Fibroblast of lung (primary cell): ENCODE results near the gene KCNK4. TPM values are rescaled to one million over a fixed set of nuclear protein-coding genes. Genes with fewer than 3 reads are reported as not detected.

Experiments used
- DNase-seq, 2 donors: peaks; one replicate each; pipeline versions ENCODE4 v3.0.0 to v3.0.0-alpha.2; 2010; ENCODE audit warnings: low read depth in 2 of 2
- H2AFZ ChIP-seq: 2 replicates; pipeline ENCODE4 v1.5.1; 2012; ENCODE audit warnings: low read length, control low read depth, inconsistent platforms
- H3K27ac ChIP-seq: 2 replicates; pipeline ENCODE4 v1.5.1; 2011; ENCODE audit warnings: low read length, control low read depth; ENCODE audit not compliant: insufficient read depth
- H3K27me3 ChIP-seq: 2 replicates; pipeline ENCODE4 v1.5.1; 2011; ENCODE audit warnings: mild to moderate bottlenecking, low read length; ENCODE audit not compliant: control insufficient read depth, insufficient read depth
- H3K36me3 ChIP-seq: 2 replicates; pipeline ENCODE4 v1.5.1; 2011; ENCODE audit warnings: low read length; ENCODE audit not compliant: control insufficient read depth, insufficient read depth
- H3K4me1 ChIP-seq: 2 replicates; pipeline ENCODE4 v1.5.1; 2011; ENCODE audit warnings: low read length; ENCODE audit not compliant: control insufficient read depth, insufficient read depth; ENCODE audit errors: extremely low read depth
- H3K4me2 ChIP-seq: 2 replicates; pipeline ENCODE4 v1.5.1; 2011; ENCODE audit warnings: low read length, control low read depth; ENCODE audit not compliant: insufficient read depth; ENCODE audit errors: extremely low read depth
- H3K4me3 ChIP-seq, 4 experiments: fragments of 200-600 bp in 1 of 4; sonication (generic) in 1 of 4; replicated peaks in 1 of 4; 2 replicates each; pipeline ENCODE4 v1.5.1; 2011 to 2016; ENCODE audit warnings: low read length in 4 of 4, low read depth in 3 of 4, mild to moderate bottlenecking in 3 of 4, control low read depth in 2 of 4, inconsistent platforms in 1 of 4, mixed read lengths in 1 of 4; ENCODE audit not compliant: insufficient read depth in 1 of 4; ENCODE audit errors: control extremely low read depth in 1 of 4
- H3K79me2 ChIP-seq: 2 replicates; pipeline ENCODE4 v1.5.1; 2012; ENCODE audit warnings: mild to moderate bottlenecking, low read length, inconsistent platforms; ENCODE audit not compliant: control insufficient read depth, insufficient read depth
- H3K9ac ChIP-seq: 2 replicates; pipeline ENCODE4 v1.5.1; 2011; ENCODE audit warnings: mild to moderate bottlenecking, low read length, control low read depth; ENCODE audit not compliant: insufficient read depth
- H3K9me3 ChIP-seq: 2 replicates; pipeline ENCODE4 v1.5.1; 2012; ENCODE audit warnings: low read depth, low read length; ENCODE audit not compliant: control insufficient read depth, insufficient read depth
- H4K20me1 ChIP-seq: 2 replicates; pipeline ENCODE4 v1.5.1; 2011; ENCODE audit warnings: low read length; ENCODE audit not compliant: control insufficient read depth, insufficient read depth; ENCODE audit errors: extremely low read depth
- CTCF ChIP-seq, 2 donors: IDR thresholded peaks in 1 of 2; conservative IDR thresholded peaks in 1 of 2; 1 replicate in 1 of 2; 2 replicates in 1 of 2; pipeline ENCODE4 v1.5.1; 2011 to 2012; ENCODE audit warnings: low read length in 2 of 2, control low read depth in 1 of 2, inconsistent platforms in 1 of 2, low read depth in 1 of 2, mild to moderate bottlenecking in 1 of 2
- EZH2 ChIP-seq: IDR thresholded peaks from 2 replicates; pipeline ENCODE4 v1.5.1; 2012; ENCODE audit warnings: low read length, control low read depth, mild to moderate bottlenecking; ENCODE audit errors: missing control alignments
- polyA plus RNA-seq, 2 donors: library from polyadenylated mRNA; depleted of rRNA in 1 of 2; stranded (reverse) in 1 of 2; unstranded in 1 of 2; fragments of >200 nt; gene quantifications; 2 replicates each; pipeline ENCODE4 v1.2.1, GENCODE V29; 2011 to 2012; ENCODE audit warnings: missing spikeins in 1 of 2
- total RNA-seq: library from RNA; depleted of rRNA; stranded (reverse); fragments of >200 nt; gene quantifications from 2 replicates; pipeline ENCODE4 v1.2.1, GENCODE V29; 2014

The KCNK4 gene
- total and polyA plus RNA-seq, 2 donors (not counting 1 experiment from before 2014, with no cell fraction given): not detected

- TF ChIP-seq EZH2 (no peak), CTCF (conservative IDR thresholded peaks at IDR 0.05 in 1 of 2, IDR thresholded peaks at IDR 0.05 in 1 of 2; ENCODE audit: low read depth in 1 of 2, low read length in 2 of 2) (no peak)
- Histone ChIP-seq H3K4me2 (no peak overlapping the region), H3K4me1 (peaks cover 3% of the 10 kb centered on the region), H4K20me1 (no peaks in the 10 kb centered on the region), H2AFZ (no peak overlapping the region), H3K27ac (no peak overlapping the region), H3K79me2 (peaks cover 24% of the 10 kb centered on the region), H3K27me3 (no peaks in the 10 kb centered on the region), H3K4me3 (no peak overlapping the region), H3K9ac (no peak overlapping the region), H3K9me3 (no peaks in the 10 kb centered on the region), H3K36me3 (peaks cover 32% of the 10 kb centered on the region)
- DNase-seq: no peak
Measured at GRCh38 chr11:64256300-64256699, 34.8 kb upstream of the KCNK4 start.

- DNase-seq: no peak
- Histone ChIP-seq H3K9ac (no peak overlapping the region), H3K27ac (no peak overlapping the region), H3K4me2 (no peak overlapping the region), H3K4me1 (no peaks in the 10 kb centered on the region), H2AFZ (no peak overlapping the region), H3K79me2 (peaks cover 7% of the 10 kb centered on the region), H3K9me3 (no peaks in the 10 kb centered on the region), H3K36me3 (peaks cover 45% of the 10 kb centered on the region), H3K27me3 (no peaks in the 10 kb centered on the region), H4K20me1 (no peaks in the 10 kb centered on the region), H3K4me3 (no peak overlapping the region)
- no peak for TF ChIP-seq CTCF (conservative IDR thresholded peaks at IDR 0.05 in 1 of 2, IDR thresholded peaks at IDR 0.05 in 1 of 2; ENCODE audit: low read depth in 1 of 2, low read length in 2 of 2)
- no peak for TF ChIP-seq EZH2
Measured at GRCh38 chr11:64258356-64258755, 32.7 kb upstream of the KCNK4 start.

GRCh38 chr11:64258946-64259532 is 32.1 kb upstream of the KCNK4 start:
- Histone ChIP-seq H2AFZ (no peak overlapping the region), H3K4me2 (no peak overlapping the region), H3K9ac (no peak overlapping the region), H3K27me3 (no peaks in the 10 kb centered on the region), H3K4me1 (no peaks in the 10 kb centered on the region), H4K20me1 (no peaks in the 10 kb centered on the region), H3K9me3 (no peaks in the 10 kb centered on the region), H3K79me2 (peaks cover under 1% of the 10 kb centered on the region), H3K4me3 (no peak overlapping the region), H3K27ac (no peak overlapping the region), H3K36me3 (peaks cover 48% of the 10 kb centered on the region)
- no peak for DNase-seq
- TF ChIP-seq CTCF (conservative IDR thresholded peaks at IDR 0.05 in 1 of 2, IDR thresholded peaks at IDR 0.05 in 1 of 2; ENCODE audit: low read depth in 1 of 2, low read length in 2 of 2) (no peak), EZH2 (no peak)
